ENCODE results near the gene KRT2. TPM values are rescaled to one million over a fixed set of nuclear protein-coding genes. Genes with fewer than 3 reads are reported as not detected.

KRT2 gene
- total RNA-seq, 1 experiment from 2014 or later, result not detected

DNA sequence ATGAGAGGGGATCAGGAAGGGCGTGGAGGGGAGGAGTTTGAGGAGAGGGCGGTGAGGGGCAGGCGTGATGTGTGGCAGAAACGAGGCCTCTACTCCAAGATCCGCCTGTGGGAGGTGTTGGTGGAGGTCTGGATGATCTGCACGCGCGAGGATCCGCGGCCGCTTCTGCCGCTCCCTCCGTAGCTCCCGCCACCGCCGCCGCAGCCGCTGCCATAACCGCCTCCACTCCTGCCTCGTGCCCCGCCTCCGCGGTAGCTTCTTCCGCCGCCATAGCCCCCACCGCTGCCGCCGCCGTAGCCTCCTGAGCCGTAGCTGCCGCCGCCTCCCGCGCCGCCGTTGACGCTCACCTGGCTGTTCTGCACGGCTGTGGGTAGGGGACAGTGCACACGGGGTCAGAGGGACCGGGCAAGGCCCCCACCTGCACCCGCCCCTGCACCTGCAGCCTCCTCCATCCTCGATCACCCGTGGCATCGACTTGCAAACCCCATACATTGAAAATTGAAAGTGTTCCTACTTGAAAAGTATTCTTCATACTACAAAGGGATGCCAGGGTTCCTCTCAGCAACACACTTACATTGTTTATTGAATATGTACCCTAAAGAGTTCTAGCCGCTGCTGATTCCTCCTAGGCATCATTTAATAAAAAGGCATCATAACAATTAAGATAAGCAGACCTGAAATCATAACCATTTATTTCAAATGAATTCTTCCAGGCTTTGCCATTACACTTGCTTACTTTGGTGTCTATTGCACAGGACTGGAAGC lies 39.2 kb upstream of the KRT2 start:
- intact Hi-C loops (cut with micrococcal nuclease; ENCODE audit: unreplicated experiment), result no loop called here
- no peaks in the 10 kb centered on the region for H3K36me3 Mint-ChIP-seq (ENCODE audit: insufficient read depth, unreplicated experiment)
- H3K4me1 Mint-ChIP-seq (ENCODE audit: low read depth, unreplicated experiment), result peaks cover 26% of the 10 kb centered on the region
- H3K27me3 Mint-ChIP-seq (ENCODE audit: unreplicated experiment), result peaks cover 95% of the 10 kb centered on the region
- peak; percentile 13 for DNase-seq
- H3K9me3 Mint-ChIP-seq (ENCODE audit: low read depth, unreplicated experiment), result no peaks in the 10 kb centered on the region
- CTCF ChIA-PET, result no interaction called here
- TF ChIP-seq, protein P1, sequence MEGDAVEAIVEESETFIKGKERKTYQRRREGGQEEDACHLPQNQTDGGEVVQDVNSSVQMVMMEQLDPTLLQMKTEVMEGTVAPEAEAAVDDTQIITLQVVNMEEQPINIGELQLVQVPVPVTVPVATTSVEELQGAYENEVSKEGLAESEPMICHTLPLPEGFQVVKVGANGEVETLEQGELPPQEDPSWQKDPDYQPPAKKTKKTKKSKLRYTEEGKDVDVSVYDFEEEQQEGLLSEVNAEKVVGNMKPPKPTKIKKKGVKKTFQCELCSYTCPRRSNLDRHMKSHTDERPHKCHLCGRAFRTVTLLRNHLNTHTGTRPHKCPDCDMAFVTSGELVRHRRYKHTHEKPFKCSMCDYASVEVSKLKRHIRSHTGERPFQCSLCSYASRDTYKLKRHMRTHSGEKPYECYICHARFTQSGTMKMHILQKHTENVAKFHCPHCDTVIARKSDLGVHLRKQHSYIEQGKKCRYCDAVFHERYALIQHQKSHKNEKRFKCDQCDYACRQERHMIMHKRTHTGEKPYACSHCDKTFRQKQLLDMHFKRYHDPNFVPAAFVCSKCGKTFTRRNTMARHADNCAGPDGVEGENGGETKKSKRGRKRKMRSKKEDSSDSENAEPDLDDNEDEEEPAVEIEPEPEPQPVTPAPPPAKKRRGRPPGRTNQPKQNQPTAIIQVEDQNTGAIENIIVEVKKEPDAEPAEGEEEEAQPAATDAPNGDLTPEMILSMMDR (IDR thresholded peaks at IDR 0.05; ENCODE audit: unreplicated experiment), result no peak
- no TSS peak for BruUV-seq (replicated peaks)
- peak overlapping the region; percentile 50 for H3K4me3 Mint-ChIP-seq (ENCODE audit: low read depth, unreplicated experiment)
- H3K27ac Mint-ChIP-seq (ENCODE audit: unreplicated experiment), result no peak overlapping the region

DNA sequence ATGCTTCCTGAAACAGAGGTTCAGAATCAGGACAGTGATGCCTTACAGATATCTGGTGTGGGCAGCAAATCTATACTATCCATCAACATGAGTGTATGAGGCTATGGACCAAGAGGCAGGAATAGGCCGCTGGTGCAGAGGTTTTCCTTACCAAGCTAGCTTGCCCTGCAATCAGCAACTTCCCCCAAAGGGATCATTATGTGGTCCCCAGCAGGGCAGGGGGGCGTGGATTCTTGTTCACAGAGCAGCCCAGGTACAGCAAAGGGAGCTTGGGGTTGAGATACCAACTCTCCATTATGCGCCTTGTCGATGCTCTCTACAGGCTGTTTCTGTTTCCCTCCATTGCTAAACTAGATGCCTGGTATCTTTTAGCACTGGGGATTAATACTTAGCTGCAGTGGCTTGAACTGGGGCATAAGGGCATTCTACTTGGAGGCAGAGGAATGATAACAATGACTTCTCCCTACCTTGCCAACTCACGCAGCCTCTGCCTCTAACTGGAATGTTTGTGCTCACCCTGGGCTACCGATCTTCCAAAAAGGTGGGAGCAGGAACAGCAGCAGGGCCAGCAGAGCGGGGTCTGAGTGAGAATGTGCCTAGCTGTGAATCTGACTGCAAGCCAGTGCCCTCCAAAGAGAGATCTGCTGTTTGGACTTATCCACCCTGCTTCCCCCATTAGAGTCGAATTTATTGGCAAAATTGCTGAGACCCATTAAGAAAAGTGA lies 38.5 kb upstream of the KRT2 start:
- TF ChIP-seq, protein P1 (IDR thresholded peaks at IDR 0.05; ENCODE audit: unreplicated experiment), result no peak
- H3K27me3 Mint-ChIP-seq (ENCODE audit: unreplicated experiment), result peaks cover 95% of the 10 kb centered on the region
- peaks cover 26% of the 10 kb centered on the region for H3K4me1 Mint-ChIP-seq (ENCODE audit: low read depth, unreplicated experiment)
- DNase-seq, result no peak
- H3K4me3 Mint-ChIP-seq (ENCODE audit: low read depth, unreplicated experiment), result peak overlapping the region; percentile 50
- intact Hi-C loops (cut with micrococcal nuclease; ENCODE audit: unreplicated experiment), result no loop called here
- no peaks in the 10 kb centered on the region for H3K9me3 Mint-ChIP-seq (ENCODE audit: low read depth, unreplicated experiment)
- H3K36me3 Mint-ChIP-seq (ENCODE audit: insufficient read depth, unreplicated experiment), result no peaks in the 10 kb centered on the region
- CTCF ChIA-PET, result no interaction called here
- H3K27ac Mint-ChIP-seq (ENCODE audit: unreplicated experiment), result no peak overlapping the region
- BruUV-seq (replicated peaks), result no TSS peak

DNA sequence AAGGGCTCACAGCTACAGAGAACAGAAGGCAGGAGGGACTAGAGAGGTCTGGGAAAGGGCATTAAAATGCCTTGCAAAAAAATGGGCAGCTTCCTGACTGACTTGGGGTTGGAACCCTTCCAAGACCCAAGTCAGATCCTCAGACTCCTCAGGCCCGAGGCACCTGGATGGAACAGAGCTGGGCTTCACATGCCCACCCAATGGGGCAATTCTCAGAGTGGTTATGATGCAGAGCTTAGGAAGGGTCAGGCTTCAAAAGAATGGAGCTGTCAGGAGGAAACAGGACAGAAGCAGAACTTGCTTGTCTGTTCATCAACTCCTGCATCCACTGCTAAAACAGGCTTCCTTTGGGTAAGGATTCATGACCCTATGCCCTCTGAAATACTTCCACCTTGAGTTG lies 37.9 kb upstream of the KRT2 start:
- intact Hi-C loops (cut with micrococcal nuclease; ENCODE audit: unreplicated experiment), result no loop called here
- CTCF ChIA-PET, result no interaction called here
- Mint-ChIP-seq H3K27me3 (ENCODE audit: unreplicated experiment) (peaks cover 95% of the 10 kb centered on the region), H3K27ac (ENCODE audit: unreplicated experiment) (no peak overlapping the region), H3K4me3 (ENCODE audit: low read depth, unreplicated experiment) (no peak overlapping the region), H3K4me1 (ENCODE audit: low read depth, unreplicated experiment) (peaks cover 26% of the 10 kb centered on the region), H3K36me3 (ENCODE audit: insufficient read depth, unreplicated experiment) (no peaks in the 10 kb centered on the region), H3K9me3 (ENCODE audit: low read depth, unreplicated experiment) (no peaks in the 10 kb centered on the region)
- BruUV-seq (replicated peaks), result no TSS peak
- TF ChIP-seq, protein P1 (IDR thresholded peaks at IDR 0.05; ENCODE audit: unreplicated experiment), result no peak
- no peak for DNase-seq

DNA sequence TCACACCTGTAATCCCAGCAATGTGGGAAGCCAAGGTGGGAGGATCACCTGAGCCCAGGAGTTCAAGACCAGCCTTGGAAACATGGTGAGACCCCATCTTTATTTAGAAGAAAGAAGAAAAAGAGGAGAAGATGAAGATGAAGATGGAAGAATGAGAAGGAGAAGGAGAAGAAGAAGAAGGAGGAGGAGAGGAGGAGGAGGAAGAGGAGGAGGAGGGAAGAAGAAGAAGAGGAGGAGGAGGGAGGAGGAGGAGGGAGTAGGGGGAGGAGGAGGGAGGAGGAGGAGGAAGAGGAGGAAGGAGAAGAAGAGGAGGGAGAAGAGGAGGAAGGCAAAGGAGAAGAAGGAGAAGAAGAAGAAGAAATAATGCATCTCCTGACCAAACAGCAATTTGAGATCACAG lies 37.2 kb upstream of the KRT2 start:
- Mint-ChIP-seq H3K36me3 (ENCODE audit: insufficient read depth, unreplicated experiment) (no peaks in the 10 kb centered on the region), H3K4me1 (ENCODE audit: low read depth, unreplicated experiment) (peaks cover 26% of the 10 kb centered on the region), H3K9me3 (ENCODE audit: low read depth, unreplicated experiment) (no peaks in the 10 kb centered on the region), H3K27me3 (ENCODE audit: unreplicated experiment) (peaks cover 95% of the 10 kb centered on the region), H3K4me3 (ENCODE audit: low read depth, unreplicated experiment) (no peak overlapping the region), H3K27ac (ENCODE audit: unreplicated experiment) (no peak overlapping the region)
- intact Hi-C loops (cut with micrococcal nuclease; ENCODE audit: unreplicated experiment), result no loop called here
- DNase-seq, result no peak
- CTCF ChIA-PET, result no interaction called here
- no TSS peak for BruUV-seq (replicated peaks)
- TF ChIP-seq, protein P1 (IDR thresholded peaks at IDR 0.05; ENCODE audit: unreplicated experiment), result no peak
